HCT116 (cell line): ENCODE data around the gene PRAMEF20. TPM values are rescaled to one million over a fixed set of nuclear protein-coding genes. Genes with fewer than 3 reads are reported as not detected.

ENCODE experiments used
- total RNA-seq: library from RNA; stranded (reverse); gene quantifications from one replicate; pipeline ENCODE4 v1.2.1, GENCODE V29; 2021; ENCODE audit not compliant: unreplicated experiment

Gene PRAMEF20
- total RNA-seq, 1 experiment from 2014 or later = not detected

Other genes starting within 250 kb of the PRAMEF20 start
- not detected for gene HNRNPCL4, start 244.8 kb upstream of the PRAMEF20 start, total RNA-seq
- not detected for gene PRAMEF9, start 238.6 kb upstream of the PRAMEF20 start, total RNA-seq
- not detected for gene PRAMEF13, start 209.0 kb upstream of the PRAMEF20 start, total RNA-seq
- not detected for gene PRAMEF18, start 184.3 kb upstream of the PRAMEF20 start, total RNA-seq
- not detected for gene PRAMEF5, start 156.3 kb upstream of the PRAMEF20 start, total RNA-seq
- not detected for gene PRAMEF8, start 125.3 kb upstream of the PRAMEF20 start, total RNA-seq
- not detected for gene PRAMEF33, start 106.9 kb upstream of the PRAMEF20 start, total RNA-seq
- gene PRAMEF15, start 94.9 kb upstream of the PRAMEF20 start, total RNA-seq = not detected
- not detected for gene PRAMEF14, start 63.3 kb upstream of the PRAMEF20 start, total RNA-seq
- gene PRAMEF19, start 38.5 kb upstream of the PRAMEF20 start, total RNA-seq = not detected
- gene PRAMEF17, start 20.8 kb upstream of the PRAMEF20 start, total RNA-seq = not detected
- not detected for gene LRRC38, start 103.6 kb downstream of the PRAMEF20 start, total RNA-seq
- not detected for gene PDPN, start 173.4 kb downstream of the PRAMEF20 start, total RNA-seq